ENCODE data around the gene PDE2A.

GRCh38 chr11:72680624-72681158 lies 6.5 kb upstream of the PDE2A start:
- TF ChIP-seq, protein P1, sequence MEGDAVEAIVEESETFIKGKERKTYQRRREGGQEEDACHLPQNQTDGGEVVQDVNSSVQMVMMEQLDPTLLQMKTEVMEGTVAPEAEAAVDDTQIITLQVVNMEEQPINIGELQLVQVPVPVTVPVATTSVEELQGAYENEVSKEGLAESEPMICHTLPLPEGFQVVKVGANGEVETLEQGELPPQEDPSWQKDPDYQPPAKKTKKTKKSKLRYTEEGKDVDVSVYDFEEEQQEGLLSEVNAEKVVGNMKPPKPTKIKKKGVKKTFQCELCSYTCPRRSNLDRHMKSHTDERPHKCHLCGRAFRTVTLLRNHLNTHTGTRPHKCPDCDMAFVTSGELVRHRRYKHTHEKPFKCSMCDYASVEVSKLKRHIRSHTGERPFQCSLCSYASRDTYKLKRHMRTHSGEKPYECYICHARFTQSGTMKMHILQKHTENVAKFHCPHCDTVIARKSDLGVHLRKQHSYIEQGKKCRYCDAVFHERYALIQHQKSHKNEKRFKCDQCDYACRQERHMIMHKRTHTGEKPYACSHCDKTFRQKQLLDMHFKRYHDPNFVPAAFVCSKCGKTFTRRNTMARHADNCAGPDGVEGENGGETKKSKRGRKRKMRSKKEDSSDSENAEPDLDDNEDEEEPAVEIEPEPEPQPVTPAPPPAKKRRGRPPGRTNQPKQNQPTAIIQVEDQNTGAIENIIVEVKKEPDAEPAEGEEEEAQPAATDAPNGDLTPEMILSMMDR (IDR thresholded peaks at IDR 0.05) = no peak
- TF ChIP-seq POLR2AphosphoS5 (IDR thresholded peaks at IDR 0.05; ENCODE audit: low read depth, low read length) = peak; percentile 31; the same call in 1 of the 2 replicates
- TF ChIP-seq REST (IDR thresholded peaks at IDR 0.05; ENCODE audit: insufficient read depth in 1 of 2, low read depth in 2 of 2, low read length in 1 of 2) = no peak
- TF ChIP-seq TCF7L2 (IDR thresholded peaks at IDR 0.05; ENCODE audit: low read depth, low read length) = no peak
- no peak for TF ChIP-seq SIN3A (IDR thresholded peaks at IDR 0.05; ENCODE audit: borderline replicate concordance, insufficient read depth, low read depth, low read length)

Measured in Panc1 (cell line).